Astrocyte of the cerebellum (primary cell): ENCODE measurements around the gene UBE3C.
"Not testable (repeated sequence)": the region's sequence is repeated elsewhere in the genome, so short reads cannot be mapped to it uniquely, and the experiment has no call there.

Experiments used
- DNase-seq: peaks from one replicate; pipeline ENCODE4 v3.0.0-alpha.2; 2011; ENCODE audit warnings: low read depth
- H3K4me3 ChIP-seq: 2 replicates; pipeline ENCODE4 v1.5.1; 2011; ENCODE audit warnings: mild to moderate bottlenecking, low read depth, low read length, moderate library complexity
- CTCF ChIP-seq: IDR thresholded peaks from 2 replicates; pipeline ENCODE4 v1.5.1; 2012; ENCODE audit warnings: low read length, low read depth, moderate library complexity, mild to moderate bottlenecking; ENCODE audit errors: missing control alignments
- in situ Hi-C: cut with HindIII; loops from 2 replicates; pipeline ENCODE4 v1.10.0; 2017; ENCODE audit warnings: low sequenced_read_pairs

UBE3C gene

GRCh38 chr7:157122800-157123495, 15.8 kb upstream of the UBE3C start:
- no peak for TF ChIP-seq CTCF
- DNase-seq = no peak
- in situ Hi-C loops = no loop called here

GRCh38 chr7:157124690-157125089, 14.0 kb upstream of the UBE3C start:
- no peak overlapping the region for H3K4me3 ChIP-seq
- DNase-seq = no peak
- in situ Hi-C loops = loop anchor here (5.0 kb wide), 1 partner anchor 47 kb away; no protein-coding TSS in a partner anchor
- no peak for TF ChIP-seq CTCF

More at GRCh38 chr7:157122800-157123495, 15.8 kb upstream of the UBE3C start:
- H3K4me3 ChIP-seq = no peak overlapping the region

- in situ Hi-C loops = loop anchor here (5.0 kb wide), 1 partner anchor 48 kb away; no protein-coding TSS in a partner anchor
- no peak overlapping the region for H3K4me3 ChIP-seq
- no peak for DNase-seq
- TF ChIP-seq CTCF = no peak
These were observed 13.1 kb upstream of the UBE3C start for GRCh38 chr7:157125376-157126223.

- no peak for TF ChIP-seq CTCF
- no peak overlapping the region for H3K4me3 ChIP-seq
- in situ Hi-C loops = loop anchor here (5.0 kb wide), 1 partner anchor 50 kb away; no protein-coding TSS in a partner anchor
- DNase-seq = no peak
These were observed 11.8 kb upstream of the UBE3C start for GRCh38 chr7:157126921-157127320.

GRCh38 chr7:157129200-157129599, 9.5 kb upstream of the UBE3C start:
- TF ChIP-seq CTCF = no peak
- no peak for DNase-seq
- in situ Hi-C loops = loop anchor here (5.0 kb wide), 1 partner anchor 52 kb away; no protein-coding TSS in a partner anchor
- H3K4me3 ChIP-seq = no peak overlapping the region

GRCh38 chr7:157129907-157130460, 8.7 kb upstream of the UBE3C start:
- in situ Hi-C loops = loop anchor here (5.0 kb wide), 1 partner anchor 53 kb away; no protein-coding TSS in a partner anchor
- no peak for TF ChIP-seq CTCF
- no peak for DNase-seq
- no peak overlapping the region for H3K4me3 ChIP-seq

GRCh38 chr7:157130849-157131248, 7.9 kb upstream of the UBE3C start:
- DNase-seq, in situ Hi-C loops, H3K4me3 ChIP-seq: not testable (repeated sequence)
